Liver (tissue), 9 donors: ENCODE measurements around the gene CPED1. TPM values are rescaled to one million over a fixed set of nuclear protein-coding genes. Genes with fewer than 3 reads are reported as not detected.

Source experiments
- DNase-seq: peaks from one replicate; pipeline ENCODE4 v3.0.0-alpha.2; 2017; ENCODE audit warnings: low spot score
- H3K27ac ChIP-seq, 2 donors: one replicate each; pipeline ENCODE4 v1.7.0; 2013; ENCODE audit warnings: inconsistent platforms in 2 of 2, low read length in 2 of 2, control low read depth in 1 of 2, low read depth in 1 of 2, mild to moderate bottlenecking in 1 of 2
- H3K27me3 ChIP-seq, 4 donors: one replicate each; pipeline versions ENCODE4 v1.6.1 to v1.7.0; 2013; ENCODE audit warnings: low read length in 3 of 4, inconsistent platforms in 1 of 4, mild to moderate bottlenecking in 1 of 4, moderate library complexity in 1 of 4; ENCODE audit not compliant: control insufficient read depth in 4 of 4, insufficient read depth in 4 of 4
- H3K36me3 ChIP-seq, 4 donors: one replicate each; pipeline versions ENCODE4 v1.6.1 to v1.7.0; 2013; ENCODE audit warnings: low read length in 3 of 4, mild to moderate bottlenecking in 3 of 4, low read depth in 1 of 4, moderate library complexity in 1 of 4; ENCODE audit not compliant: control insufficient read depth in 4 of 4, insufficient read depth in 3 of 4
- H3K4me1 ChIP-seq, 4 donors: one replicate each; pipeline versions ENCODE4 v1.6.1 to v1.7.0; 2013; ENCODE audit warnings: low read length in 3 of 4, mild to moderate bottlenecking in 3 of 4, moderate library complexity in 1 of 4; ENCODE audit not compliant: control insufficient read depth in 4 of 4, insufficient read depth in 4 of 4
- H3K4me3 ChIP-seq, 3 donors: one replicate each; pipeline versions ENCODE4 v1.6.1 to v1.7.0; 2013; ENCODE audit warnings: low read length in 3 of 3, control low read depth in 1 of 3, low read depth in 1 of 3, mild to moderate bottlenecking in 1 of 3
- H3K9ac ChIP-seq, 2 donors: one replicate each; pipeline ENCODE4 v1.7.0; 2013; ENCODE audit warnings: low read length in 2 of 2, mild to moderate bottlenecking in 2 of 2, moderate library complexity in 2 of 2, control low read depth in 1 of 2, low read depth in 1 of 2
- H3K9me3 ChIP-seq, 4 donors: one replicate each; pipeline versions ENCODE4 v1.6.1 to v1.7.0; 2013; ENCODE audit warnings: low read length in 3 of 4; ENCODE audit not compliant: control insufficient read depth in 4 of 4
- CTCF ChIP-seq: fragments of 150-350 bp; IDR thresholded peaks from 2 replicates; pipeline ENCODE4 v1.5.1; 2017; ENCODE audit warnings: improper control_type of control experiment, low read depth, low read length; ENCODE audit not compliant: missing input control
- FOXA1 ChIP-seq: IDR thresholded peaks from 2 replicates; pipeline ENCODE4 v1.6.1; 2016; ENCODE audit warnings: antibody characterized with exemption
- FOXA2 ChIP-seq: IDR thresholded peaks from 2 replicates; pipeline ENCODE4 v1.6.1; 2016; ENCODE audit warnings: antibody characterized with exemption
- HNF4A ChIP-seq, 2 donors: conservative IDR thresholded peaks; 2 replicates each; pipeline ENCODE4 v1.6.1; 2016; ENCODE audit warnings: antibody characterized with exemption in 2 of 2, mild to moderate bottlenecking in 2 of 2
- JUND ChIP-seq, 2 donors: IDR thresholded peaks; 2 replicates each; pipeline ENCODE4 v1.6.1; 2016; ENCODE audit warnings: antibody characterized with exemption in 2 of 2
- NR2F2 ChIP-seq: IDR thresholded peaks from 2 replicates; pipeline ENCODE4 v1.6.1; 2016; ENCODE audit warnings: antibody characterized with exemption
- RAD21 ChIP-seq, 2 donors: IDR thresholded peaks; 2 replicates each; pipeline ENCODE4 v1.6.1; 2016; ENCODE audit warnings: antibody characterized with exemption in 2 of 2, mild to moderate bottlenecking in 2 of 2
- REST ChIP-seq: IDR thresholded peaks from 2 replicates; pipeline ENCODE4 v1.6.1; 2016; ENCODE audit warnings: antibody characterized with exemption, mild to moderate bottlenecking
- RXRA ChIP-seq, 2 donors: IDR thresholded peaks; 2 replicates each; pipeline ENCODE4 v1.6.1; 2017 to 2018; ENCODE audit warnings: antibody characterized with exemption in 2 of 2, mild to moderate bottlenecking in 1 of 2
- SP1 ChIP-seq: IDR thresholded peaks from 2 replicates; pipeline ENCODE4 v1.6.1; 2018; ENCODE audit warnings: antibody characterized with exemption, mild to moderate bottlenecking
- TAF1 ChIP-seq: conservative IDR thresholded peaks from 2 replicates; pipeline ENCODE4 v1.6.1; 2016; ENCODE audit warnings: antibody characterized with exemption, mild to moderate bottlenecking
- YY1 ChIP-seq: IDR thresholded peaks from 2 replicates; pipeline ENCODE4 v1.6.1; 2016; ENCODE audit warnings: antibody characterized with exemption, mild to moderate bottlenecking
- WGBS: extraction: QIAGEN DNeasy Blood & Tissue Kit; methylation state at CpG from one replicate; pipeline ENCODE4 v1.1.7; 2013; 5-methylcytosine and 5-hydroxymethylcytosine counted together
- polyA plus RNA-seq, 2 donors: library from polyadenylated mRNA; stranded (reverse) in 1 of 2; unstranded in 1 of 2; fragments of 200-250 nt in 1 of 2; fragments of >200 nt in 1 of 2; fragmentation: Nextera tagmentation in 1 of 2; extraction: Ambion mirVana in 1 of 2; gene quantifications; one replicate each; pipeline versions ENCODE4 v1.2.1 to v1.2.3, GENCODE V29; 2013 to 2015
- total RNA-seq, 2 donors: library from RNA; depleted of rRNA; stranded (reverse); fragments of >200 nt; gene quantifications; one replicate each; pipeline ENCODE4 v1.2.3, GENCODE V29; 2014
- TF ChIP-seq, protein P1 (sequence below): IDR thresholded peaks from 2 replicates; pipeline ENCODE4 v1.6.1; 2016; ENCODE audit warnings: antibody characterized with exemption
- donor health status: healthy.
- donor health status: healthy.
- donor health status: healthy.
- donor health status: healthy.
- donor health status: healthy.

Gene CPED1
- total and polyA plus RNA-seq, 4 donors: 8.5 to 58.0 (median 14.6) TPM

DNA sequence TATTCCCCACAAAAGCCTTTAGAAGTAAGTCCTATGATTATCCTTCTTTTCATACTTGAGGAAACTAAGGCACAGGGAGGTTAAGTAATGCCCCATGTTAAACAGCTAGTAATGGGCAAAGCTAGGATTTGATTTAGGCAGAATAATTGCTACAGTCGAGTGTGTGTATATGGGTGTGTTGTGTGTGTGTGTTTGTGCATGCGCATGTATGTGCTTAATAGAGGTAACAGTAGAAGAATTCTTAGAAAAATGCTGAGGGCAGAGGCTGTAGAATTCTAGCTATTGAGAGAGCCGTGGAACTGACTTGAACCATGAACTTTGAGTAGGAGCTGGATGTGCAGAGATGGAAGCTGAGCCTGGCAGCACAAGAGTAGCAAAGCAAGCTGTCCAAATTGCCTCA lies 208.9 kb downstream of the CPED1 start:
- WGBS: 86% methylated on average over 3 of the region's 3 CpGs
- TF ChIP-seq, protein P1, sequence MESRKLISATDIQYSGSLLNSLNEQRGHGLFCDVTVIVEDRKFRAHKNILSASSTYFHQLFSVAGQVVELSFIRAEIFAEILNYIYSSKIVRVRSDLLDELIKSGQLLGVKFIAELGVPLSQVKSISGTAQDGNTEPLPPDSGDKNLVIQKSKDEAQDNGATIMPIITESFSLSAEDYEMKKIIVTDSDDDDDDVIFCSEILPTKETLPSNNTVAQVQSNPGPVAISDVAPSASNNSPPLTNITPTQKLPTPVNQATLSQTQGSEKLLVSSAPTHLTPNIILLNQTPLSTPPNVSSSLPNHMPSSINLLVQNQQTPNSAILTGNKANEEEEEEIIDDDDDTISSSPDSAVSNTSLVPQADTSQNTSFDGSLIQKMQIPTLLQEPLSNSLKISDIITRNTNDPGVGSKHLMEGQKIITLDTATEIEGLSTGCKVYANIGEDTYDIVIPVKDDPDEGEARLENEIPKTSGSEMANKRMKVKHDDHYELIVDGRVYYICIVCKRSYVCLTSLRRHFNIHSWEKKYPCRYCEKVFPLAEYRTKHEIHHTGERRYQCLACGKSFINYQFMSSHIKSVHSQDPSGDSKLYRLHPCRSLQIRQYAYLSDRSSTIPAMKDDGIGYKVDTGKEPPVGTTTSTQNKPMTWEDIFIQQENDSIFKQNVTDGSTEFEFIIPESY: no peak
- no peak for TF ChIP-seq CTCF
- no peak for TF ChIP-seq REST
- TF ChIP-seq FOXA2: no peak
- TF ChIP-seq SP1: no peak
- TF ChIP-seq FOXA1: no peak
- no peak for TF ChIP-seq NR2F2
- no peak for TF ChIP-seq YY1
- TF ChIP-seq TAF1: no peak
- no peak for TF ChIP-seq JUND (IDR thresholded peaks at IDR 0.05)
- TF ChIP-seq RAD21 (IDR thresholded peaks at IDR 0.05): no peak
- no peak for TF ChIP-seq RXRA (IDR thresholded peaks at IDR 0.05)
- Histone ChIP-seq H3K4me3 (no peak overlapping the region), H3K36me3 (no peaks in the 10 kb centered on the region), H3K9me3 (no peaks in the 10 kb centered on the region), H3K27me3 (no peaks in the 10 kb centered on the region), H3K4me1 (no peaks in the 10 kb centered on the region), H3K9ac (no peak overlapping the region), H3K27ac (no peak overlapping the region)
- DNase-seq: no peak

DNA sequence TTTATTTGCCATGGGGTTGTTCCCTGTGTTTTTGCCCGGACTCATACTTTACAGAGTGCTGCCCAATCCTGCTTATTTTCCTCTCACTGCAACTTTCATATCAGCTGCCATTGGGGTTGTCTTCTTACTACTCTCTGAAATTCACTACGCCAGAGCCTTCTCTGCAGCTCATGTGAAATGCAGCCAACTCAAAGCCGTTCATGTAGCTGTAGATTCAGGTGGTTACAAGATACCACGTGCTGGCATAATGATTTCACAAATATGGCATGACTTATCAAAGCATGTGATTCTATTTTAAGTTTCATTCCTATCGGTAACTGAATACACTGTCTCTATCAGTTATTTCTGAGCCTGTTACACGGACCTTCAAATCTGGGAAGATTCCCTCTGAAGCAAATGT lies 210.0 kb downstream of the CPED1 start:
- no peak for DNase-seq
- no peak overlapping the region for H3K4me3 ChIP-seq
- WGBS: 93% methylated on average over 6 of the region's 6 CpGs
- no peaks in the 10 kb centered on the region for H3K36me3 ChIP-seq
- H3K27me3 ChIP-seq: no peaks in the 10 kb centered on the region
- H3K4me1 ChIP-seq: no peaks in the 10 kb centered on the region
- TF ChIP-seq FOXA1 (no peak), REST (no peak), SP1 (no peak), NR2F2 (no peak), HNF4A (conservative IDR thresholded peaks at IDR 0.05) (no peak), TAF1 (no peak)
- no peaks in the 10 kb centered on the region for H3K9me3 ChIP-seq
- no peak overlapping the region for H3K9ac ChIP-seq
- no peak overlapping the region for H3K27ac ChIP-seq
